PC-3 (cell line): Measurements from ENCODE around the gene LMO1. TPM values are rescaled to one million over a fixed set of nuclear protein-coding genes. Genes with fewer than 3 reads are reported as not detected.
A peak's percentile ranks its signal among the peaks of the same experiment; 100 is the strongest.

Source experiments
- ATAC-seq: fragments of 200-7000 bp; cut with Tn5 transposase; 2 replicates; pipeline ENCODE4 v1.9.1; 2020; ENCODE audit warnings: mild to moderate bottlenecking, moderate library complexity
- BruUV-seq: library from RNA; stranded (reverse); fragments of 400-500 nt; replicated peaks from 2 replicates; lab custom pipeline; 2021; lab: Mats Ljungman, UMichigan
- CTCF ChIA-PET: fragments of 300-600 bp; sonication (Branson Sonifier 250); formaldehyde crosslinking; loops from one replicate; lab custom pipeline; 2022; ENCODE audit warnings: antibody characterized with exemption; lab: Charles Lee
- POLR2A ChIA-PET: fragments of 300-600 bp; sonication (Branson Sonifier 250); formaldehyde crosslinking; loops from one replicate; lab custom pipeline; 2022; ENCODE audit warnings: antibody characterized with exemption; ENCODE audit not compliant: unreplicated experiment; lab: Charles Lee
- DNase-seq: peaks from one replicate; pipeline ENCODE4 v3.0.0-alpha.2; 2015
- H2AFZ ChIP-seq: fragments of 300-600 bp; sonication (generic); 2 replicates; pipeline ENCODE4 v1.6.0; 2016; ENCODE audit warnings: antibody characterized with exemption, low read length
- H3F3A ChIP-seq: fragments of 300-600 bp; sonication (generic); one replicate; pipeline ENCODE4 v1.6.0; 2017; ENCODE audit warnings: antibody characterized with exemption, low read length, control low read depth, mild to moderate bottlenecking; ENCODE audit not compliant: unreplicated experiment
- H3K27ac ChIP-seq: fragments of 300-600 bp; sonication (generic); 2 replicates; pipeline ENCODE4 v1.5.1; 2016; ENCODE audit warnings: mild to moderate bottlenecking, low read length
- H3K27me3 ChIP-seq: fragments of 300-600 bp; sonication (generic); 2 replicates; pipeline ENCODE4 v1.6.1; 2016; ENCODE audit warnings: low read length, mixed read lengths
- H3K36me3 ChIP-seq: fragments of 300-600 bp; sonication (generic); 2 replicates; pipeline ENCODE4 v1.6.1; 2016; ENCODE audit warnings: low read depth, mixed run types, low read length, mixed read lengths
- H3K4me1 ChIP-seq: fragments of 300-600 bp; sonication (generic); 2 replicates; pipeline ENCODE4 v1.5.1; 2016; ENCODE audit warnings: low read length; ENCODE audit not compliant: insufficient read depth
- H3K4me2 ChIP-seq: fragments of 300-600 bp; sonication (generic); 2 replicates; pipeline ENCODE4 v1.6.0; 2016; ENCODE audit warnings: low read length
- H3K4me3 ChIP-seq: fragments of 300-600 bp; sonication (generic); 2 replicates; pipeline ENCODE4 v1.5.1; 2016; ENCODE audit warnings: mild to moderate bottlenecking, low read length, mixed read lengths
- H3K79me2 ChIP-seq: fragments of 300-600 bp; sonication (generic); 2 replicates; pipeline ENCODE4 v1.6.1; 2017; ENCODE audit warnings: low read length, mixed read lengths
- H3K9ac ChIP-seq: fragments of 300-600 bp; sonication (generic); 2 replicates; pipeline ENCODE4 v1.6.0; 2016; ENCODE audit warnings: mild to moderate bottlenecking, low read length
- H3K9me2 ChIP-seq: fragments of 300-600 bp; sonication (generic); replicated peaks from 2 replicates; pipeline ENCODE4 v1.6.1; 2016; ENCODE audit warnings: mixed run types, low read length, mixed read lengths
- H3K9me3 ChIP-seq: fragments of 300-600 bp; sonication (generic); 2 replicates; pipeline ENCODE4 v1.6.1; 2016; ENCODE audit warnings: low read length, mixed read lengths
- H4K20me1 ChIP-seq: fragments of 300-600 bp; sonication (generic); 2 replicates; pipeline ENCODE4 v1.6.1; 2016; ENCODE audit warnings: low read length, mixed read lengths
- CTCF ChIP-seq: fragments of 300-600 bp; sonication (generic); conservative IDR thresholded peaks from 2 replicates; pipeline ENCODE4 v1.5.1; 2017; ENCODE audit warnings: antibody characterized with exemption, low read depth, mild to moderate bottlenecking, low read length
- EZH2 ChIP-seq: fragments of 300-600 bp; sonication (generic); IDR thresholded peaks from one replicate; pipeline ENCODE4 v1.6.1; 2017; ENCODE audit warnings: antibody characterized with exemption, mild to moderate bottlenecking, low read length; ENCODE audit not compliant: unreplicated experiment
- EZH2phosphoT487 ChIP-seq: fragments of 300-600 bp; sonication (generic); IDR thresholded peaks from 2 replicates; pipeline ENCODE4 v1.6.1; 2018; ENCODE audit warnings: mild to moderate bottlenecking, antibody characterized with exemption, low read length, borderline replicate concordance
- intact Hi-C: fragments of 100-400 bp; cut with micrococcal nuclease; formaldehyde crosslinking; loops from 2 replicates; pipeline ENCODE4 v1.9.0; 2023
- total RNA-seq: library from RNA; depleted of rRNA; stranded (reverse); fragments of >200 nt; gene quantifications from 2 replicates; pipeline ENCODE4 v1.2.3, GENCODE V29; 2014

Gene LMO1
- total RNA-seq, 1 experiment from 2014 or later: 0.15 TPM

DNA sequence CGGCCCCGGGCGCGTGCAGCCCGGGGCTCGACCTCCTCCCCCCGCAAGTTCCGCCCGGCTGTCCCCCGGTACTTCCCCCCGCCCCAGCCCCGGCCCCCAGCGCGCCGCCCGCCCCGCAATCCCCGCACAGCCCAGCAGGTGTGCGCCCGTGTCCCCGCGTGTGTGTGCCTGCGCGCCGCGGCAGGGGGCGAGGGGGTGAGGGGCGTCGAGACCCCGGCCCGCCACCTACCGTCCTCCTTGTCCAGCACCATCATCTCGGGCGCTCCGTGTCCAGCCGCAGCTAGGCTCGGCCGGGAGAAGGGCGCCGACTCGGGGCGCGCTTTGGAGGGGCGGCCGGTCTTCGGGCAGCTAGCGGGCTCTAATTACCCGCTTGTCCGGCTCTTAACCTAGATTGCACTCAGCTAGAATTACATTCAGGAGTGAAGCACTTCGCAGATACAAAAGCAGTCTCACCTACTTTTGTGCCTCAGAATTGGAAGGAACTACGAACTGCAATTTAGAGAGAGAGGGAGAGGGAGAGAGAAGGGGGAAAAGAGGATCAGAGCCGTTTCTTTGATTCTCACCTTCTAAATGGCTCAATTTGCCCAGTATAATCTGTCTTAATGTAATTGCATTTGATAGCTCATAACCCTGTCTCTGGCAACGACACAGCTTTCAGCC is 439 bp downstream of the LMO1 start:
- intact Hi-C loops: loop anchor here (1.0 kb wide), 1 partner anchor 38 kb away; no protein-coding TSS in a partner anchor
- no peaks in the 10 kb centered on the region for H3K36me3 ChIP-seq
- no peaks in the 10 kb centered on the region for H3F3A ChIP-seq
- no peaks in the 10 kb centered on the region for H4K20me1 ChIP-seq
- TF ChIP-seq CTCF (no peak), EZH2 (no peak), EZH2phosphoT487 (no peak)
- H3K9me3 ChIP-seq: no peaks in the 10 kb centered on the region
- ChIA-PET POLR2A (no interaction called here), CTCF (interaction anchor here (0.6 to 1.3 kb wide), 5 partner anchors 15 to 256 kb away, joined by 3 to 4 read pairs (median 3); no protein-coding TSS in a partner anchor)
- H3K4me2 ChIP-seq: peak overlapping the region; percentile 79
- no peak for DNase-seq
- no peaks in the 10 kb centered on the region for H3K4me1 ChIP-seq
- H3K4me3 ChIP-seq: peak overlapping the region; percentile 48
- BruUV-seq: no TSS peak
- no peaks in the 10 kb centered on the region for H3K9me2 ChIP-seq
- ATAC-seq: peak; percentile 18; the same call in 1 of the 2 replicates
- H3K27me3 ChIP-seq: peaks cover 43% of the 10 kb centered on the region
- H3K9ac ChIP-seq: no peak overlapping the region
- peak overlapping the region; percentile 11; the same call in 1 of the 2 replicates for H2AFZ ChIP-seq
- H3K79me2 ChIP-seq: no peaks in the 10 kb centered on the region
- no peak overlapping the region for H3K27ac ChIP-seq

- POLR2A ChIA-PET: no interaction called here
- intact Hi-C loops: loop anchor here (1.0 kb wide), 1 partner anchor 37 kb away; no protein-coding TSS in a partner anchor
- H3K27me3 ChIP-seq: peaks cover 43% of the 10 kb centered on the region
- H3K79me2 ChIP-seq: no peaks in the 10 kb centered on the region
- no peaks in the 10 kb centered on the region for H4K20me1 ChIP-seq
- no TSS peak for BruUV-seq
- TF ChIP-seq EZH2: peak; percentile 80
- TF ChIP-seq EZH2phosphoT487: no peak
- no peak overlapping the region for H3K9ac ChIP-seq
- H3K4me2 ChIP-seq: peak overlapping the region; percentile 79
- CTCF ChIA-PET: no interaction called here
- no peaks in the 10 kb centered on the region for H3K4me1 ChIP-seq
- H3F3A ChIP-seq: no peaks in the 10 kb centered on the region
- H3K9me3 ChIP-seq: no peaks in the 10 kb centered on the region
- no peaks in the 10 kb centered on the region for H3K9me2 ChIP-seq
- peak overlapping the region; percentile 36; the same call in 1 of the 2 replicates for H2AFZ ChIP-seq
- no peak overlapping the region for H3K27ac ChIP-seq
- H3K36me3 ChIP-seq: no peaks in the 10 kb centered on the region
- peak overlapping the region; percentile 56 for H3K4me3 ChIP-seq
- ATAC-seq: peak; percentile 39
- peak; percentile 32 for DNase-seq
Measured at GRCh38 chr11:8262552-8263108, 1.0 kb downstream of the LMO1 start.

GRCh38 chr11:8261921-8262551 is 1.6 kb downstream of the LMO1 start:
- Histone ChIP-seq H4K20me1 (no peaks in the 10 kb centered on the region), H3K27ac (no peak overlapping the region), H3K36me3 (no peaks in the 10 kb centered on the region), H3K9ac (no peak overlapping the region), H2AFZ (no peak overlapping the region), H3K9me3 (no peaks in the 10 kb centered on the region), H3K4me1 (no peaks in the 10 kb centered on the region), H3K9me2 (no peaks in the 10 kb centered on the region), H3K79me2 (no peaks in the 10 kb centered on the region), H3F3A (no peaks in the 10 kb centered on the region), H3K4me2 (peak overlapping the region; percentile 79), H3K4me3 (no peak overlapping the region), H3K27me3 (peaks cover 43% of the 10 kb centered on the region)
- DNase-seq (no peak), ATAC-seq (no peak)
- no TSS peak for BruUV-seq
- ChIA-PET POLR2A (no interaction called here), CTCF (no interaction called here)
- intact Hi-C loops: no loop called here
- TF ChIP-seq EZH2 (no peak), CTCF (no peak), EZH2phosphoT487 (no peak)
